HepG2 (cell line): ENCODE measurements around the gene TAAR9. TPM values are rescaled to one million over a fixed set of nuclear protein-coding genes. Genes with fewer than 3 reads are reported as not detected.

Experiments used
- ELF1 ChIP-seq: sonication (generic); formaldehyde crosslinking; IDR thresholded peaks from 2 replicates; pipeline ENCODE4 v1.4.0; 2020; ENCODE audit warnings: missing genetic modification reagents
- FOXM1 ChIP-seq: sonication (generic); formaldehyde crosslinking; IDR thresholded peaks from 2 replicates; pipeline ENCODE4 v1.5.0; 2020; ENCODE audit warnings: missing genetic modification reagents
- KLF6 ChIP-seq: IDR thresholded peaks from 2 replicates; pipeline ENCODE4 v1.8.0; 2016; ENCODE audit warnings: missing biosample characterization, missing genetic modification reagents
- NFAT5 ChIP-seq: sonication (generic); formaldehyde crosslinking; IDR thresholded peaks from 2 replicates; pipeline ENCODE4 v1.4.0; 2020; ENCODE audit warnings: missing genetic modification reagents
- RAD51 ChIP-seq: fragments of 450-650 bp; IDR thresholded peaks from 2 replicates; pipeline ENCODE4 v1.6.1; 2016; ENCODE audit warnings: borderline replicate concordance
- RELA ChIP-seq: sonication (generic); formaldehyde crosslinking; IDR thresholded peaks from 2 replicates; pipeline ENCODE4 v1.4.0; 2020; ENCODE audit warnings: missing genetic modification reagents
- SRSF1 ChIP-seq: fragments of 200-400 bp; formaldehyde crosslinking; optimal IDR thresholded peaks from 2 replicates; pipeline ENCODE3; 2017; ENCODE audit warnings: mild to moderate bottlenecking, low read depth, low read length, moderate library complexity
- TCF7L2 ChIP-seq: IDR thresholded peaks from 2 replicates; pipeline ENCODE4 v1.6.1; 2011; ENCODE audit warnings: mild to moderate bottlenecking, low read depth, low read length, moderate library complexity
- TFDP2 ChIP-seq: sonication (generic); formaldehyde crosslinking; IDR thresholded peaks from 2 replicates; pipeline ENCODE4 v1.4.0; 2020; ENCODE audit warnings: missing genetic modification reagents
- WIZ ChIP-seq: sonication (generic); formaldehyde crosslinking; IDR thresholded peaks from 2 replicates; pipeline ENCODE4 v1.5.1; 2020; ENCODE audit warnings: mild to moderate bottlenecking, missing genetic modification reagents
- YEATS4 ChIP-seq: sonication (generic); formaldehyde crosslinking; IDR thresholded peaks from 2 replicates; pipeline ENCODE4 v1.4.0; 2020; ENCODE audit warnings: missing genetic modification reagents, borderline replicate concordance
- ZBTB39 ChIP-seq: sonication (generic); formaldehyde crosslinking; IDR thresholded peaks from 2 replicates; pipeline ENCODE4 v1.5.0; 2020; ENCODE audit warnings: missing genetic modification reagents
- ZNF280B ChIP-seq: sonication (generic); formaldehyde crosslinking; IDR thresholded peaks from 2 replicates; pipeline ENCODE4 v1.5.0; 2020; ENCODE audit warnings: missing genetic modification reagents, mild to moderate bottlenecking, borderline replicate concordance
- ZNF44 ChIP-seq: sonication (generic); formaldehyde crosslinking; IDR thresholded peaks from 2 replicates; pipeline ENCODE4 v1.5.1; 2020; ENCODE audit warnings: mild to moderate bottlenecking, missing genetic modification reagents
- ZNF468 ChIP-seq: sonication (generic); formaldehyde crosslinking; IDR thresholded peaks from 2 replicates; pipeline ENCODE4 v1.8.0; 2022; ENCODE audit warnings: mild to moderate bottlenecking, moderate library complexity, missing genetic modification reagents
- ZNF790 ChIP-seq: sonication (generic); formaldehyde crosslinking; IDR thresholded peaks from 2 replicates; pipeline ENCODE4 v1.8.0; 2022; ENCODE audit warnings: missing genetic modification reagents, mild to moderate bottlenecking, borderline replicate concordance
- ZSCAN30 ChIP-seq: sonication (generic); formaldehyde crosslinking; IDR thresholded peaks from 2 replicates; pipeline ENCODE4 v1.5.0; 2020; ENCODE audit warnings: mild to moderate bottlenecking, missing genetic modification reagents
- polyA plus RNA-seq, 8 experiments: library from polyadenylated mRNA; depleted of rRNA in 3 of 8; stranded (reverse) in 7 of 8; unstranded in 1 of 8; fragments of >200 nt; fragmentation: Illumina TruSeq in 4 of 8; extraction: Trizol in 4 of 8; gene quantifications; 2 replicates each; pipeline versions ENCODE4 v1.2.1 to v1.2.3, GENCODE V29; 2011 to 2016; ENCODE audit warnings: low read depth in 4 of 8, missing spikeins in 1 of 8, mixed read lengths in 1 of 8; ENCODE audit not compliant: insufficient read depth in 1 of 8
- total RNA-seq, 5 experiments: library from RNA; depleted of rRNA; stranded (reverse); fragments of >200 nt; fragmentation: Illumina TruSeq; extraction: Trizol; gene quantifications; 2 replicates each; pipeline ENCODE4 v1.2.3, GENCODE V29; 2016; ENCODE audit warnings: low read depth in 1 of 5

The TAAR9 gene
- total and polyA plus RNA-seq, 2 of the 13 experiments (the other 11 are each of a cell fraction or from before 2014, with no cell fraction given): 0.07 TPM; not detected in 1

GRCh38 chr6:132512638-132513632, 25.1 kb upstream of the TAAR9 start, which contains the start of gene STX7 (continued):
- TF ChIP-seq ZBTB39 (CRISPR knock-in tag) (no peak; the same call in 1 of the 2 replicates), FOXM1 (CRISPR knock-in tag) (no peak), YEATS4 (CRISPR knock-in tag) (peak; percentile 82), TFDP2 (CRISPR knock-in tag) (peak; percentile 56), NFAT5 (CRISPR knock-in tag) (0 out of 2 replicates have a peak, but pooled peaks have one; percentile 50), TCF7L2 (no peak), WIZ (CRISPR knock-in tag) (no peak), SRSF1 (peak; percentile 53), ZSCAN30 (CRISPR knock-in tag) (no peak), ZNF44 (CRISPR knock-in tag) (peak; percentile 81; the same call in 1 of the 2 replicates), ZNF280B (CRISPR knock-in tag) (no peak; the same call in 1 of the 2 replicates), RAD51 (no peak), KLF6 (peak; percentile 94), ELF1 (peak; percentile 91), ZNF468 (CRISPR knock-in tag) (0 out of 2 replicates have a peak, but pooled peaks have one; percentile 27), RELA (CRISPR knock-in tag) (no peak), ZNF790 (CRISPR knock-in tag) (0 out of 2 replicates have a peak, but pooled peaks have one; percentile 46)
